GM04504 (cell line): ENCODE data around the gene SLC25A12.

Experiments used
- DNase-seq: peaks from one replicate; pipeline ENCODE4 v3.0.0-alpha.2; 2012; ENCODE audit warnings: low read depth

The SLC25A12 gene

GRCh38 chr2:171883275-171883893, 10.7 kb downstream of the SLC25A12 start:
- DNase-seq, result no peak

DNA sequence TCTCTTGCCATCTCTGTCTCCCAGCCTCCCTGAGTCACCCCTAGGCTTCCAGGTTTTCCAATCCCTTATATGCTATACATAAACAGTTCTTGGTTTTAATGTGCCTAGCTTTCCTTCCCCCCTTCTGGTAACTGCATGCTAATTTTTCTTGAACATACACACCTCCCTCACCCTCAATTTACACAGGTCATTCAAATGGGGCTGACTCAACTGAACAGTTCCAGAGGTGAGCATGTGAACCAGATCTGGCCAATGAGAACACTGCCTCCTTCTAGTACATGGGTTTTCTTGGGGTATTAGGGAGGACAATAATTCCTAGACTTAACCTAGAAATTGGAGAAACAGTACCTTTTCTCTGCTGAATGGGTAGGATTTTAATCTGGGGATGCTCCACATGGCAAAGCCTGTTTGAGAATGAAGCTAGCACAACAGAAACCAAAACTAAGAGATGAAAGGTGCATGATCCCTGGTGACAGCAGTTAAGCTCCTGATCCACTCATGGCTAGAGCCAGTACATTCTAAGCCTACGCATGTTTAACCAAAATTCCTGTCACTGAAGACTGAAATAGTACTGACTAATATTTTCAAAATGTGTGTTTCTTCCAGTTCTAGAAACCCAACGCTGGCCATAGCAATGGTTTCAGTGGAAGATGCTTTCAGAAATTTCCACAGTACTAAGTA, 11.8 kb downstream of the SLC25A12 start:
- no peak for DNase-seq

DNA sequence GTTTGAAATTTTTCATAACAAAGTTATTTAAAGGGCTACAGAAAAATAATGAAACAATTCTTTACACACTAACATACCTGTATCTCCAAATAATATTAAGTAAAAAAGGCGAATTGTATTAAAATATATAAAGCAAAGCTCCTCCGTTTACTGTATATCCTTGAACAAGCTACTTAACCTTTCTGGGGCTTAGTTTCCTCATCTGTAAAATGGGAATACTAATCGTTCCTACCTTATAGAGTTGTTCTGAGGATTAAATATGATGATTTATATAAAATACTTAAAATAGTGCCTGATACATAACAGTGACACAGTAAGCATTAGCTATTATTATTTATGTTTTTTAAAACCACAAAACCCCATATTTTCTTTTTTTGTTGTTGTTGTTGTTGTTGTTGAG, 13.3 kb downstream of the SLC25A12 start:
- DNase-seq, result no peak

DNA sequence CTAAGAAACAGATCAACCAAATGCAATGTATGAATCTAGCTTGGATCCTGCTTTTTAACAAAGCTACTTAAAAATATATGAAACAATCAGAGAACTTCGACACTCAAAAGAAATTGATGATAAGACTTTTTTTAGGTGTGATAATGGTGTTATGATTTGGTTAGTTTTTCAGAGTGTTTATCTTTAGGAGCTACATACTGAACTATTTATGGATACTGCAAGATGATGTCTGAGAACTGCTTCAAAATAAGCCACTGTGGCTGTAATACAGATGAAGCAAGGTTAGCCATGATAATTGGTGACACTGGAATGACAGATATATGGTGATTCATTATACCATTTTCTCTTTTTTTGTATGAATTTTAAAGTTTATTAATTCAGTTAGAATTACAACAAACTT, 14.2 kb downstream of the SLC25A12 start:
- DNase-seq, result no peak

DNA sequence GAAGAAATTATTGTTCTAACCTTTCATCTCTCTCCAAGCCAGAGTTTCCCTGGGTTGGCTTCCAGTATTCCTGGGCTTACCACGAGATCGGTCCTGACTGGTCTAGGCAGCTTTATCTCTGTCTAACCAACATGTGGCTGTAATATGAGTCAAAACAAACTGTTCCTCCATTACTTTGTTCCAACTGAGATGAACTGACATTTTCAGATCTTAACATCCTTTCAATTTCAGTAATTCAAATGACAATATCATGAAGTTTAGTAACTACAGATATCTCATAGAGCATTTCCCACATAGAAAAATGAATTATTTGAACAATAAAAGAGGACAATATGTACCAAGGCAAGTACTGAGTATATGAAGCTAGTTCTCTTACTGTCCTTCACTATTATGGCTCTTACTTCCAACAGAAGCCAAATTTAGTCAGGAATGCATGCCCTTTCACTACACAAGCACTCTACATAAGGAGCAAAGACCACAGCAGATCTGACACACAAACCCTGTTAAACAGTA, 15.5 kb downstream of the SLC25A12 start:
- DNase-seq, result peak; percentile 48

DNA sequence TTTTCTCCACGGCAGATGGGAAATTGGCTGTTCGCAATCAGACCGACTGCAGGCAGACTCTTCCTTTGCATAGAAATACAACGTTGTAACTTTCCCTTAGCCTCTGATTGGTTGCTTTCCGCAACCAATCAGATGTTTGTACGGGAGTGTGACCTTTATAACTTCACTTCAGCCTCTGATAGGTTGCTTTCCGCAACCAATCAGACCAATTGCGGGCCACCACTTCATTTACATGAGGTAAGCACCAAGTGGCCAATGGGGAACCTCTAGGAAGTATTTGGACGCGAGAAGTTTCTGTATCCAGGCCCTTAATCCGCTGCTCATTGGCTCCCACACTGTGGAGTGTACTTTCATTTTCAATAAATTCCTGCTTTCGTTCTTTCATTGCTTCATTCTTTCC, 19.1 kb downstream of the SLC25A12 start:
- DNase-seq, result no peak

- DNase-seq, result no peak
Observed at GRCh38 chr2:171874517-171874916, 19.5 kb downstream of the SLC25A12 start.

DNA sequence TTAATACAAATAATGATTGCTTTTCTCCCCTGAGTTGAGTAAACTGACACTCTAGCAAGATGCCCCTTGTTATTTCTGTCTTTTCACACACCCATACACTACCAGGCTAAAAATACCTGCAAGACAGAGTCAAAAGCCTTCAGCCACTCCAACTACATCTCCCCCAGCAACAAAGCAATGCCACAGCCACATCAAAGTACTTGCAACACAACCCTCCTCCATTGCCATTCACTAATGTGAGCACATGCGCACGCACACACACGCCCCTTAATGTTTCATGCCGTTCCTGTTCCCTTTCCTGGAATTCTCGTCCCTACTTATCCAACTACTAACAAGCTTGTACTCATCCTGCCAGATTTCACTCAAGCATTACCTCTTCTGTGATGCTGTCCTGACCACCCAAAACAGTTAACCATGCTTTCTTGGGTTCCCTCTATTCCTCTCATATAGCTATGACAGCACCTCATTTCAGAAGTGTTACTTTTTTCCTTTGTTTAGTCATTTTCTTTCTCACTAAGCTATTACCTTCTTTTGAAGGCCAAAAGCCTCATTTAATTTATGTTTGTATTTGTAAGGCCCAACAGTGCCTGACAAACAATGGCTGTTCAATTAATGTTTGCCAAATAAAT, 29.6 kb downstream of the SLC25A12 start:
- no peak for DNase-seq

DNA sequence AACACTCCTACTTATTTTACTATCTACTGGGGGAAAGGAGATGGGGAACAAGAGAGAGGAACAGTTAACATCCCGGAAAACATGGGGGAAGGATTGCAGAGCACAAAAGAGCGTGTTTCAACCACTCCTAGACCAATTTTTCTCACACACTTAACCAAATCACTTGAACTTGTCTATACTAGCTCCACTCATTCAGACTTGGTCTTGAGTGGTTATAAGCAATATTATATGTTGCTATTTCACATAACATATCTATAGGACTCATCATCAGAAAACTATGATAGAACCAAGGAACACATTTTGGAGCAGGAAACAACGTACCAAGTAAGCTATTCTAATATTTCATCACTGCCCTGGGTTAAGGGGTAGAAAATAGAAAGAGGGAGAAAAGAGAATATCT, 31.5 kb downstream of the SLC25A12 start:
- DNase-seq, result no peak

- DNase-seq, result no peak
Observed at GRCh38 chr2:171858397-171858958, 35.6 kb downstream of the SLC25A12 start.

DNA sequence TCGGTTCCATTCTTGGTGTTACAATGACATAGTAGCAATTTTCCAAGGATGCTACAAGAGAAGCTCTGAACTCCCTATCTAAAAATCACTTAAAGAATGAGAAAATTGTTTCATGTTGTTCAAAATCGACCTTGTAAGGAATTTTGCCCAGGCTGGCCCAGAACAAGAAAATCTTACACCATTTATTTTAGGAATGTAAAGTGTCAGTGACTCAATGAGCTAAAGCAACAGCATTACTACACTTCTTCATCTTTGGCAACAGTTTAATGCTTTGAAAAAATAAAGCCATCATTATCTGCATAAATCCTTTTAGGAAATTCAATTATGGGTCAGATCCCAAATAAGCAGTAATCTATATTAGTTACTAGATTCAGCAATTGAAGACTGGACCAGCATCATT, 38.6 kb downstream of the SLC25A12 start:
- DNase-seq, result peak; percentile 22

DNA sequence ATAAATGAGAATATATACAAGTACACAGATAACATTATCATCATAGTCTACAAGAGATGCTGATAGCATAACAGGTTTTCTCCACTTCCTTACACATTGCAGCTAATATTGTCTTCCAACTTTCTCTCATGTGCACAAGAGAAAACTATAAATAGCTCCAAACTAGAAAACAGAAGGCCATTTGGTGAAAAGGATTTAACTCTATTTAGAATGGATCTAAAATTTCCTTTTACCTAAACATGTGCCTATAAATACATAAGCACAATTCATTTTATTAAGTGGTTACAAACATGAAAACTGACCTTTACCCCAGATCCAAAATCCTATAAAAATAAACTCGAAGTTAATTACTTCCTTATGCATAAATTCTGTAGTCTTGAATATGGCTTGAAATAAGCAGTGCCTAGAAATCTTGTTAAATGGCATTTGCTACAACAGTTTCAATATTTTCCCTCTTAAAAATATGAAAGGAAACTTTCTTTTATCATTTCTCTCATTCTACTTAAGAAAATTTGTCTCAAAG, 41.6 kb downstream of the SLC25A12 start:
- peak; percentile 16 for DNase-seq

- no peak for DNase-seq
Observed at GRCh38 chr2:171847627-171848026, 46.4 kb downstream of the SLC25A12 start.

DNA sequence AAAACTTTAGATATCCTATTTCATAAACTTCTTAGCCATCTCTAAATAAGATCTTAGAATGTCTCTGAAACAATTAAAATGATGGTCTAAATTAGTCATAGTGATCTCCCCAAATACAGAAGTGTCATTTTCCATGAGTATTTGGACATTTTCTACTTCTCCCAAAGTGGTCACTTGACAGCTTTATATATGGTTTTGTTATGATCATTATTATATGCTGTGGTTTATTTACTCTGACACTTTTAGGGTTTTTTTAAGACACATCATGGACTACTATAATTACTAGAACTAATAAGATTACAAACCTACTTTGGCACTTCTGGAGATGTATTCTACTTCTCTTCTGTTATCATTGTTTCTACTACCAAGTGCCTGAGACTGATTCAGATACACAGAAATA, 47.1 kb downstream of the SLC25A12 start:
- no peak for DNase-seq

GRCh38 chr2:171841996-171842395, 52.0 kb downstream of the SLC25A12 start:
- no peak for DNase-seq

GRCh38 chr2:171837736-171838135, 56.3 kb downstream of the SLC25A12 start:
- no peak for DNase-seq

DNA sequence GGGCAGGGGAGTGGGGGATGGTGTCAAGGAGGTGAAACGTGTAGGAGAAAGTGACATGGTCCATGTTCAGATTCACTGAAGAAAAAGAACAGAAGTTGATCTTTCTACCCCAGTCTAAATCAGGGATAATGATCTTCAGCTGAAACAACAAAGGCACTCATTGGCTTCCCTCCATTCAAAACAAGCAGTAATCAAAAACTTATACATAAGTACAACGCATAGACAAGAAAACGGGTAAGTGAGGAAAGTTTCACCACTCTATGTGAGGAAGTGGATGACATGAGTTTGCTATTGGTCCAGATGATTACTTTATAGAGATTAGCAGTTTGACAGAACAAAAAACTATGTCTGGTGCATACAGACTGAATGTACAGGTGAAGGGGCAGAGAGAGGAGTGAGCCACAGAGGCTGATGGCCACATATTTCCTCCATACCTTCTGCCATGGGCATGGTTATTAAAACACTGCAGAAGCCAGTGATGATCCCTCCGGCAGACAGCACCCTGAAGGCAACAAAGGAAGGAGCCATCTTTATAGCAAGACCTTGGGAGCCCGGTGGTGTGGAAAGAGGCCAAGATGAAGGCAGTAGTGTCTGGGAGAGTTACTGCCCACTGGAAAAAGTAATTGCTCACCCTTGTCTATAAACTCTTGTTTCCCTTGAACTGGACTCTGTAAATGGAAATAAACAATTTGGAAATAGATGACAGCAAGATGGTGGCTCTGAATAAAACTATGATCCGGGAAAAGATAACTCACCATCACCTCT, 57.7 kb downstream of the SLC25A12 start:
- DNase-seq, result no peak

GRCh38 chr2:171835386-171835785, 58.7 kb downstream of the SLC25A12 start:
- DNase-seq, result no peak

GRCh38 chr2:171834286-171834685, 59.8 kb downstream of the SLC25A12 start:
- DNase-seq, result no peak

GRCh38 chr2:171832489-171832888, 61.6 kb downstream of the SLC25A12 start:
- no peak for DNase-seq

- no peak for DNase-seq
Observed at GRCh38 chr2:171830039-171830438, 64.0 kb downstream of the SLC25A12 start.

- DNase-seq, result peak; percentile 29
Observed at GRCh38 chr2:171824086-171824485, 70.0 kb downstream of the SLC25A12 start.
